GM12872 (cell line): ENCODE measurements around the gene MN1.
A peak's percentile ranks its signal among the peaks of the same experiment; 100 is the strongest.

Experiments
- TF ChIP-seq, protein P1 (sequence below): IDR thresholded peaks from 3 replicates; pipeline ENCODE4 v1.5.1; 2011; ENCODE audit warnings: low read depth, mild to moderate bottlenecking, low read length, moderate library complexity; ENCODE audit not compliant: insufficient read depth

MN1 gene

DNA sequence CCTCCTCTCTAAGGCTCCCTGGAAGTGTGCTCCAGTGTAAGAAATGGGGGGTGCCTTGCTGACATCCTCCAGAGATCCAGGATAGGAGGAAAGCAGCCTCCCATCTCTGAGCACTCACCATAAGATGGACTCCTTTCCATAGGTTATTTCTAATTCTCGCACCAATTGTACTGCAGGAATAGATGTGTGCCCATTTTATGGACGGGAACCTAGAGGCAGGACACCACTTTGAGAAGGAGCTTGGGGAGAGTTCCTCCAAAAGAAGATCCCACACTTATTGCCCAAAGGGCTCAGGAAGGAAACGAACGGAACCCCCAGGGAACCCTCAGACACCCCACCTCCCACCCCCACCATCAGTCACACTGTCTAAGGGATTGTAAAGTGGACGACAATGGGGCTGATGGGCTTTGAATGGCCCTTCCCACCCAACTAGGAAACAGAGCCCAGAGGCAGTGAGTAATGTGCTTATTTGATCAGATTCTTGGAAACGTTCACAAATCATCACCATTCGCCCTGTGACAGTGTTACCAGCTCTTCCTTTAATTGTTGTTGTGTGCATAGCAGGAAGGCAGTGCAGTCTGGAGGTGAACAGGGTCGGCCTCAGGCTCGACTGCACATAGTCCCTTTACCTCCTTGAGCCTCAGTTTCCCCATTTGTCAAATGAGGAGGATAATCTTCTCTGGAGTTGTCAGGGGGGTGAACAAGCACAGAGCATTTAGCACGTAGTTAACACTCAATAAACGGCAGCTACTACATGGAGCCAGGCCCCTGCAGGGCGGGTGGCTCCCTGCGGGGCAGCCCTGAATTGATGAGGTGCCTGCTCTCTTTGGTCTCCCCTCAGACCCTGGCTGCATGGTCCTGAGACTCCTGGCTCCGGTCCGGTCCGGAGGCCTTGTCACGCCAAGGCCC lies 8.4 kb upstream of the MN1 start:
- TF ChIP-seq, protein P1, sequence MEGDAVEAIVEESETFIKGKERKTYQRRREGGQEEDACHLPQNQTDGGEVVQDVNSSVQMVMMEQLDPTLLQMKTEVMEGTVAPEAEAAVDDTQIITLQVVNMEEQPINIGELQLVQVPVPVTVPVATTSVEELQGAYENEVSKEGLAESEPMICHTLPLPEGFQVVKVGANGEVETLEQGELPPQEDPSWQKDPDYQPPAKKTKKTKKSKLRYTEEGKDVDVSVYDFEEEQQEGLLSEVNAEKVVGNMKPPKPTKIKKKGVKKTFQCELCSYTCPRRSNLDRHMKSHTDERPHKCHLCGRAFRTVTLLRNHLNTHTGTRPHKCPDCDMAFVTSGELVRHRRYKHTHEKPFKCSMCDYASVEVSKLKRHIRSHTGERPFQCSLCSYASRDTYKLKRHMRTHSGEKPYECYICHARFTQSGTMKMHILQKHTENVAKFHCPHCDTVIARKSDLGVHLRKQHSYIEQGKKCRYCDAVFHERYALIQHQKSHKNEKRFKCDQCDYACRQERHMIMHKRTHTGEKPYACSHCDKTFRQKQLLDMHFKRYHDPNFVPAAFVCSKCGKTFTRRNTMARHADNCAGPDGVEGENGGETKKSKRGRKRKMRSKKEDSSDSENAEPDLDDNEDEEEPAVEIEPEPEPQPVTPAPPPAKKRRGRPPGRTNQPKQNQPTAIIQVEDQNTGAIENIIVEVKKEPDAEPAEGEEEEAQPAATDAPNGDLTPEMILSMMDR, result no peak

DNA sequence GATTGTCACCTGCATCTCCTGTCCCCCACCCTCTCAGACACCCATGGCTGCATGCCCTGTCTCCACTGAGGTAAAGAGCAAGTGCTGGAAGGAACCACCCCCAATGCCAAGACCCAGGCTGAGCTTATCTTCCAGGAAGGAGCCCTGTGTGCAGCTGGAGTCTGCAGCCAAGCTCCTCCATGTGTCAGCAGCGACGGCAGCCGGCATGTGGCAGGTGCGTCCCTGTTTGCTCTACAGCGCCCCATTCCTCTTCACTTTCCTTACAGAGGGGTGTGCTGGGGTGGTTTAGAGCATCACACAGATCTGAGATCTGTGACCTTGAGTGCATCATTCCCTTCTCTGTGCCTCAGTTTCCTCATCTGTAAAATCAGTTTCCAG lies 7.7 kb upstream of the MN1 start:
- TF ChIP-seq, protein P1, result no peak

DNA sequence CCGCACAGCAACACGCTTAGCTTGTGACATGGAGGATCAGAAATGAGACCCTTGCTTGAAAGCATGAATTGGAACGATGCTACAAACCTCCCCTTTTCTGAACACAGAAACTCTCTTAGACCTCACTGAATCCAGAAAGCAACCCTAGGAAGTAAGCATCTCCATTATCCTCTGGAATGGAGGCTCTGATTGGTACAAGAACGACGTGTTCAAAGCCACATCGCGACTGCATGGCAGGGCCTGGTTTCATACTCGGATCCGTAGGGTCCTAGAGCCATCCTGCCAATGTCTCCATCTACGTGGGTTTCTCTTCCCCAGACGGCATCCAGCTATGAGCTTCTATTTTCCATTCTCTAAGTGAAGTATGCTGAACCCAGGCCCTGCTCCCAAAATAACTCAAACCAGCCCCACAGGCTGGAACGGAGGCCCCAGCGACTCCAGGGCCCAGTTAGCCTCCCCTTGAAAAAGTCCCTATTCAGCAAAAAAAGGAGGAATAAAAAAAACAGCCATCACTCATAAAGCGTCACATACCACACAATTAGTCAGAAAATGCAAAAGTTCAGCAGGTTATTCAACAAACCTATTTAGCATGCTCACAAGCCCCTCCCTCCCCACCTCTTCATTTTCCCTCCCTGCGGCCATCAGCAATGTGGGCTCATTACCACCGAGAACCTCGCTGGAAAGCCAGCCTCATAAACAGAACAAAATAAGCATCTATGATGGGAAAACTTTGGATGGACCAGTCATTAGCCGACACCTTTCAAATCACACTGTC lies 7.1 kb upstream of the MN1 start:
- TF ChIP-seq, protein P1, result no peak

DNA sequence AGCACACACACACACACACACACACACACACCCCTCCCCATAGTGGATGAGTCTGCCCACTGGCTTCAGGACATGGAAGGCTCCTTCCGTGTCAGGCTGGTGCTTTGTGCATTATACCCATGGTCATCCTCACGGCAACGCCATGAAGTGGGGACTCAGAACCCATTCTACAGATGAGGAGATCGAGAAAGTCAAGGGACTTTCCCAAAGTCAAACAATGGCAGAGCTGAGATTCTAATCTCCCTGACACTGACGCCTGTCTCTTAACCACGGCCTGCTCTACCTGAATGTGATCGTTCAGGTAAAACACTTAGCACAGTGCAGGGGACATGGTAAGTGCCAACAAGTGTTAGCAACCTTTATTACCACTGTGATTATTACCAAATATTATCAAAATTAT lies 4.3 kb upstream of the MN1 start:
- TF ChIP-seq, protein P1, result no peak

DNA sequence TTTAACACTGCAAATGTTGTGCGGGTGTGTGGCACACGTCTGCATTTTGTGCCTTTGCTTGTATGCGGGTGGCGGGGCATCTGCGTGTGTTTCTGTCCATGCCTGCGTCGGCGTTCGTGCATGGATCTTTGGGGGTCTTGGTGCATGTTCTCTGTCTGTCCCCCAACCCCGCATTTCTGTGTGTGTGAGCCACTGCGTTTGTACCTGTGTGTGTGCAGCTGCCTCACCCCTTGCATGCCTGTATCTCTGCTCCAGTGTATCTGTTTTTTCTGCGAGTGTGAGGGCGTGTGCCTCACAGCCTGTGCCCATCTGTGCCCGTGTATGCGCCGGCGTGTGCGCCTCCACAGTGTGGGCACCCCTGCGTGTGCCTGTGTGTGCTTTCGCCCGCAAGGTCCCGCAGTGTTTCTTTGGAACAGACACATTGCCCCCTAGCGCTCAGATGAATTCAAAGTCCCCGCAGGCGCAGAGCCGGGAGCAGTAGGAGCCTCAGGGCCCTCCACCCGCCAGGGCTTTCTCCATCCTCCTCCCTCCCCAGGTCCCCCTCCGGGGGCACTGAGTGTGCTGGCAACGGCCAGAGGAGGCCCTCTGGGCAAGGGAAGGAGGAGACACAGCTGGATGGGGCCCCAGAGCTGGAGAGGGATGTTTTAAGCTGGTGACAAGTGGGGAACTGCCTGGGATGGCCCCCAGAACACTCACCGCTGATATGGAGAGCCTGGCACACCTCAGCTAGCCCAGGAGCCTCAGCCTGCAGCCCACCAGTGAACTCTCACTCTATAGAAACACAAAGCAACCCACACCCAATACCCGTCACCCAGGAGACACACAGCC lies 3.1 kb upstream of the MN1 start:
- TF ChIP-seq, protein P1, result peak; percentile 66

DNA sequence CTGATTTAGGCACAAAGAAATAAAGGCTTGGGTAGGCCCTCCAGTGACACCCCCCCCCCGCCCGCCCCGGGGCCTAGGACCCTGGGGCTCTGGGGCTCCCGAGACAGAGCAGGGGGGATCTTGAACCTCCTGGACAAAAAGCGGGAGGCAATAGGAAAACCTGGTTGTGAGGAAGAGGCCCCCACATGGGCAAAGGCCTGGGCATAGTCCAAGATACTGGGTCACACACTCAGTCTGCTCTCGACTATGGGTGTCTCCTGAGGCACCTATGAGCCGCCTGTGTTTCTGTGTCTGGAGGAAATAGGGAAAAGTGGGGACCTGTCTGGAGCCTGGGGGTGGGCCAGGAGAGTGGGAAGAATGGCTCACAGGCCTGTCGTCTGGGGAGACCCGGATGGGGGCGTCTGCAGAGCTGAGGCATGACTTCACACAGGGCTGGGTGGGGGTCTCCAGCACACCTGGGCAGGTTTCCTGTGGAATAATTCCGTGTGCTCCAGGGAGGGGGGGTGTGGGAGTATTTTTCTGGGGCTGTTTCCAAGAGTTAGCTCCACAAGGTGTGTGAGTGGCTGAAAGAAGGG lies 2.4 kb upstream of the MN1 start:
- TF ChIP-seq, protein P1, result no peak
